AG10803 (cell line): ENCODE data around the gene COL11A1.
A peak's percentile ranks its signal among the peaks of the same experiment; 100 is the strongest.
"Not testable (repeated sequence)": the region's sequence is repeated elsewhere in the genome, so short reads cannot be mapped to it uniquely, and the experiment has no call there.

Source experiments
- DNase-seq: peaks from one replicate; pipeline ENCODE4 v3.0.0; 2010; ENCODE audit warnings: low read depth
- H3K4me3 ChIP-seq: 2 replicates; pipeline ENCODE4 v1.5.1; 2011; ENCODE audit warnings: mild to moderate bottlenecking, low read length, control low read depth
- TF ChIP-seq, protein P1 (sequence below): conservative IDR thresholded peaks from 2 replicates; pipeline ENCODE4 v1.5.1; 2011; ENCODE audit warnings: mild to moderate bottlenecking, low read length, control low read depth, inconsistent platforms

COL11A1 gene

DNA sequence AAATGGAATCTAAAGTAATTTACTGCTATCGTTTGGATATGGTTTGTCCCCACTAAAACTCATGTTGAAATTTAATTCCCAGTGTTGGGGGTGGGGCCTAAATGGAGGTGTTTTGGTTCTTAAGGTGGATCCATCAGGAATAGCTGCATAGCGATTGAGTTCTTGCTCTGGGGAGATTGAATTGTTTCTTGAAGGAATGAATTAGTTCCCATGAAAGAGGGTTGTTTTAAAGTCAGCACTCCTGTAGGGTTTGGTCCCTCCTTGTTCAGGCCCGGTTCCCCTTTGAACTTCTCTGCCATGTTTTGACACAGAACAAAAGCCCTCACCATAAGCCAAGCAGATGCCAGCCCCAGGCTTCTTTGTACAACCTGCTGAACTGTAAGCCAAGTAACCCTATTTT is 170.9 kb downstream of the COL11A1 start:
- TF ChIP-seq, protein P1, sequence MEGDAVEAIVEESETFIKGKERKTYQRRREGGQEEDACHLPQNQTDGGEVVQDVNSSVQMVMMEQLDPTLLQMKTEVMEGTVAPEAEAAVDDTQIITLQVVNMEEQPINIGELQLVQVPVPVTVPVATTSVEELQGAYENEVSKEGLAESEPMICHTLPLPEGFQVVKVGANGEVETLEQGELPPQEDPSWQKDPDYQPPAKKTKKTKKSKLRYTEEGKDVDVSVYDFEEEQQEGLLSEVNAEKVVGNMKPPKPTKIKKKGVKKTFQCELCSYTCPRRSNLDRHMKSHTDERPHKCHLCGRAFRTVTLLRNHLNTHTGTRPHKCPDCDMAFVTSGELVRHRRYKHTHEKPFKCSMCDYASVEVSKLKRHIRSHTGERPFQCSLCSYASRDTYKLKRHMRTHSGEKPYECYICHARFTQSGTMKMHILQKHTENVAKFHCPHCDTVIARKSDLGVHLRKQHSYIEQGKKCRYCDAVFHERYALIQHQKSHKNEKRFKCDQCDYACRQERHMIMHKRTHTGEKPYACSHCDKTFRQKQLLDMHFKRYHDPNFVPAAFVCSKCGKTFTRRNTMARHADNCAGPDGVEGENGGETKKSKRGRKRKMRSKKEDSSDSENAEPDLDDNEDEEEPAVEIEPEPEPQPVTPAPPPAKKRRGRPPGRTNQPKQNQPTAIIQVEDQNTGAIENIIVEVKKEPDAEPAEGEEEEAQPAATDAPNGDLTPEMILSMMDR = no peak
- H3K4me3 ChIP-seq = no peak overlapping the region
- no peak for DNase-seq

- not testable (repeated sequence) for H3K4me3 ChIP-seq, DNase-seq
Measured at GRCh38 chr1:102933362-102933761, 175.0 kb downstream of the COL11A1 start.

- TF ChIP-seq, protein P1 = no peak
- DNase-seq = peak; percentile 22
Measured at GRCh38 chr1:102919659-102920058, 188.7 kb downstream of the COL11A1 start.

DNA sequence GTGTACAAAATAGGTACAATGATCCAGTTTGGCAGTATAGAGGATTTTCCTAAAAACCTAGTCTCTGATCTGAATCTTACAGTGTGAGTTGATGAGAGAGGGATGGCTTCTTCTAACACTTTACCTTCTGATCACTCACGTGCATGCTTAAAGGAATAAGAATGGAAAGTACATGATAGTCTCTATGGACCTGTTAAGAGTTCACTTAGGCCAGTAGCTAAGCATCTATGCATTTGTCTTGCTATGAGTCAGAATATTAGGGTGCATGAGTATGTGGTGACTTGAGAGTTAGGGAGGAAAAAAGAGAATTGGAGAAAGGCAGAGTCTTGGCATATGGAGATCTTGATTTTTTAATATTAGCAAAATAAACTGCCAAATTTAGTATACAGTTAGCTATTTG is 206.3 kb downstream of the COL11A1 start:
- no peak overlapping the region for H3K4me3 ChIP-seq
- TF ChIP-seq, protein P1 = no peak
- DNase-seq = peak; percentile 1

More at GRCh38 chr1:102919659-102920058, 188.7 kb downstream of the COL11A1 start:
- no peak overlapping the region for H3K4me3 ChIP-seq

DNA sequence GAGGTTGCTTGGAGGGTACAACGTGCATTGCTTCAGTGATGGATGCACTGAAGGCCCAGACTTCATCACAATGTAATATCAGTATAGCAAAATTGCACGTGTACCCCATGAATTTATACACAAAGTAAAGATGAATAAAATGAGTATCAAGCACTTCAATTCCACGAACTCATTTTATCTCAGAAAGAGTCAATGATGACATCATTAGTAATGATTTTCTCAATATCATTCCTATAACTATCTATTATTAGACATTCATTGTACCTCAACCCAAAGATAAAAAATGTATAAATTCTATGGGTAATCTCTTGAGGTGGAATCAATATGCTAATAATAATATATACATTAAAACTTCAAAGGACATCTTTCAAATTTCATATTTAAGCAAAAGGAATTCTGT is 208.4 kb downstream of the COL11A1 start:
- H3K4me3 ChIP-seq = no peak overlapping the region
- TF ChIP-seq, protein P1 = no peak
- DNase-seq = no peak

- DNase-seq = peak; percentile 76
- no peak overlapping the region for H3K4me3 ChIP-seq
- TF ChIP-seq, protein P1 = no peak
Measured at GRCh38 chr1:102897557-102897956, 210.8 kb downstream of the COL11A1 start.

- H3K4me3 ChIP-seq = no peak overlapping the region
- TF ChIP-seq, protein P1 = no peak
- DNase-seq = no peak
Measured at GRCh38 chr1:102896771-102897170, 211.6 kb downstream of the COL11A1 start.

GRCh38 chr1:102896286-102896685 is 212.0 kb downstream of the COL11A1 start:
- TF ChIP-seq, protein P1 = no peak
- no peak for DNase-seq
- H3K4me3 ChIP-seq = no peak overlapping the region
